ENCODE results near the gene CZIB.
A peak's percentile ranks its signal among the peaks of the same experiment; 100 is the strongest.
"Not testable (repeated sequence)": the region's sequence is repeated elsewhere in the genome, so short reads cannot be mapped to it uniquely, and the experiment has no call there.

Gene CZIB

GRCh38 chr1:53238197-53239155 is 18.0 kb upstream of the CZIB start, which contains the start of gene MAGOH:
Gene MAGOH, minus strand, starts transcription at chr1:53238518. Its CDS starts 70 bp downstream, at chr1:53238448.
- peak; percentile 97 for DNase-seq (ENCODE audit: low read depth)

- no peak for DNase-seq (ENCODE audit: low read depth)
Observed at GRCh38 chr1:53237638-53238037, 17.2 kb upstream of the CZIB start.

GRCh38 chr1:53220962-53221286 is 490 bp upstream of the CZIB start:
- DNase-seq (ENCODE audit: low read depth) = no peak

GRCh38 chr1:53219711-53220110 is 723 bp downstream of the CZIB start:
- no peak for DNase-seq (ENCODE audit: low read depth)

GRCh38 chr1:53218201-53218600 is 2.2 kb downstream of the CZIB start:
- no peak for DNase-seq (ENCODE audit: low read depth)

GRCh38 chr1:53214376-53214940 is 6.0 kb downstream of the CZIB start:
- no peak for DNase-seq (ENCODE audit: low read depth)

- no peak for DNase-seq (ENCODE audit: low read depth)
Observed at GRCh38 chr1:53210954-53211353, 9.5 kb downstream of the CZIB start.

- DNase-seq (ENCODE audit: low read depth) = no peak
Observed at GRCh38 chr1:53210352-53210751, 10.1 kb downstream of the CZIB start.

- DNase-seq (ENCODE audit: low read depth) = no peak
Observed at GRCh38 chr1:53207726-53208125, 12.7 kb downstream of the CZIB start.

- DNase-seq (ENCODE audit: low read depth) = no peak
Observed at GRCh38 chr1:53206735-53207379, 13.6 kb downstream of the CZIB start.

- DNase-seq (ENCODE audit: low read depth) = not testable (repeated sequence)
Observed at GRCh38 chr1:53206083-53206685, 14.2 kb downstream of the CZIB start.

GRCh38 chr1:53205496-53205895 is 14.9 kb downstream of the CZIB start:
- not testable (repeated sequence) for DNase-seq (ENCODE audit: low read depth)

GRCh38 chr1:53203466-53203865 is 17.0 kb downstream of the CZIB start:
- no peak for DNase-seq (ENCODE audit: low read depth)

GRCh38 chr1:53198241-53198651 is 22.2 kb downstream of the CZIB start:
- DNase-seq (ENCODE audit: low read depth) = no peak

- DNase-seq (ENCODE audit: low read depth) = peak; percentile 44
Observed at GRCh38 chr1:53197291-53198200, 22.9 kb downstream of the CZIB start.

- peak; percentile 97 for DNase-seq (ENCODE audit: low read depth)
Observed at GRCh38 chr1:53196485-53197290, 23.7 kb downstream of the CZIB start, which contains the start of gene CPT2. Gene CPT2, plus strand, starts transcription at chr1:53196824. Its CDS starts 120 bp downstream, at chr1:53196944.

- DNase-seq (ENCODE audit: low read depth) = no peak
Observed at GRCh38 chr1:53196017-53196484, 24.4 kb downstream of the CZIB start.

- no peak for DNase-seq (ENCODE audit: low read depth)
Observed at GRCh38 chr1:53195246-53196016, 25.0 kb downstream of the CZIB start.

GRCh38 chr1:53190210-53190611 is 30.2 kb downstream of the CZIB start:
- no peak for DNase-seq (ENCODE audit: low read depth)

GRCh38 chr1:53189061-53189460 is 31.4 kb downstream of the CZIB start:
- no peak for DNase-seq (ENCODE audit: low read depth)

Measured in ELR (cell line).